Measurements from ENCODE around the gene PRKCH.

- TF ChIP-seq CTCF (conservative IDR thresholded peaks at IDR 0.05; ENCODE audit: low read length), result no peak
- TF ChIP-seq EZH2phosphoT487 (IDR thresholded peaks at IDR 0.05; ENCODE audit: borderline replicate concordance, low read depth, low read length), result no peak
Measured at GRCh38 chr14:61326146-61326545, 4.8 kb downstream of the PRKCH start.
